ENCODE data around the gene ARHGAP32.

The ARHGAP32 gene

GRCh38 chr11:129192150-129192549, at the start of gene ARHGAP32:
Gene ARHGAP32, minus strand, starts transcription at chr11:129192325. Its CDS starts 127 bp downstream, at chr11:129192198.
- Histone ChIP-seq H3K27ac (no peak within 1 kb of the TSS), H3K9ac (no peak within 1 kb of the TSS), H4K20me1 (no peaks in the 10 kb centered on the region), H3K27me3 (no peaks in the 10 kb centered on the region), H3K36me3 (no peaks in the 10 kb centered on the region), H3K4me1 (peaks cover 0 to 11% (median 9%) of the 10 kb centered on the region in 10 experiments; a peak in 14 of 20 replicates), H3K9me3 (replicated peaks in 1 of 11) (peaks cover 0 to 10% (median 0%) of the 10 kb centered on the region in 11 experiments; a peak in 9 of 22 replicates), H3K4me2 (no peak within 1 kb of the TSS), H3K4me3 (no peak within 1 kb of the TSS)
- TF ChIP-seq Cebpa-rat (IDR thresholded peaks at IDR 0.05): no peak

- no peaks in the 10 kb centered on the region for H3K4me1 ChIP-seq
- no peak overlapping the region for H3K27ac ChIP-seq
- H3K9me3 ChIP-seq (replicated peaks in 1 of 11): peaks cover 0 to 14% (median 0%) of the 10 kb centered on the region in 11 experiments; a peak in 4 of 22 replicates
- no peaks in the 10 kb centered on the region; a peak in 1 of 22 replicates for H4K20me1 ChIP-seq
- H3K27me3 ChIP-seq: no peaks in the 10 kb centered on the region
- no peak overlapping the region for H3K4me3 ChIP-seq
- no peak overlapping the region for H3K4me2 ChIP-seq
- TF ChIP-seq Cebpa-rat (IDR thresholded peaks at IDR 0.05): no peak
- peaks cover 0 to 15% (median 0%) of the 10 kb centered on the region in 11 experiments; a peak in 3 of 22 replicates for H3K36me3 ChIP-seq
- H3K9ac ChIP-seq: no peak overlapping the region
These were observed 47.1 kb upstream of the ARHGAP32 start for GRCh38 chr11:129239207-129239606.

- H3K4me2 ChIP-seq: no peak overlapping the region
- no peaks in the 10 kb centered on the region for H3K27me3 ChIP-seq
- no peaks in the 10 kb centered on the region; a peak in 1 of 22 replicates for H4K20me1 ChIP-seq
- H3K9me3 ChIP-seq (replicated peaks in 1 of 11): peaks cover 0 to 6% (median 0%) of the 10 kb centered on the region in 11 experiments; a peak in 4 of 22 replicates
- H3K9ac ChIP-seq: no peak overlapping the region
- no peaks in the 10 kb centered on the region for H3K4me1 ChIP-seq
- no peak overlapping the region for H3K27ac ChIP-seq
- peaks cover 0 to 15% (median 0%) of the 10 kb centered on the region in 11 experiments; a peak in 2 of 22 replicates for H3K36me3 ChIP-seq
- no peak overlapping the region for H3K4me3 ChIP-seq
- TF ChIP-seq Cebpa-rat (IDR thresholded peaks at IDR 0.05): no peak
These were observed 45.9 kb upstream of the ARHGAP32 start for GRCh38 chr11:129237880-129238638.

GRCh38 chr11:129237456-129237855, 45.3 kb upstream of the ARHGAP32 start:
- Histone ChIP-seq H3K9ac (no peak overlapping the region), H3K36me3 (peaks cover 0 to 15% (median 0%) of the 10 kb centered on the region in 11 experiments; a peak in 2 of 22 replicates), H3K9me3 (replicated peaks in 1 of 11) (peaks cover 0 to 6% (median 0%) of the 10 kb centered on the region in 11 experiments; a peak in 3 of 22 replicates), H4K20me1 (no peaks in the 10 kb centered on the region; a peak in 1 of 22 replicates), H3K27ac (no peak overlapping the region), H3K4me3 (no peak overlapping the region), H3K4me2 (no peak overlapping the region), H3K27me3 (no peaks in the 10 kb centered on the region), H3K4me1 (no peaks in the 10 kb centered on the region)
- TF ChIP-seq Cebpa-rat (IDR thresholded peaks at IDR 0.05): no peak

- H3K4me2 ChIP-seq: no peak overlapping the region
These were observed 44.7 kb upstream of the ARHGAP32 start for GRCh38 chr11:129236850-129237249.

GRCh38 chr11:129234978-129235377, 42.9 kb upstream of the ARHGAP32 start:
- Histone ChIP-seq H4K20me1 (no peaks in the 10 kb centered on the region; a peak in 1 of 22 replicates), H3K27me3 (no peaks in the 10 kb centered on the region), H3K36me3 (peaks cover 0 to 15% (median 0%) of the 10 kb centered on the region in 11 experiments; a peak in 2 of 22 replicates), H3K27ac (no peak overlapping the region), H3K4me1 (no peaks in the 10 kb centered on the region), H3K4me2 (no peak overlapping the region), H3K4me3 (no peak overlapping the region), H3K9me3 (replicated peaks in 1 of 11) (peaks cover 0 to 6% (median 0%) of the 10 kb centered on the region in 11 experiments; a peak in 3 of 22 replicates), H3K9ac (no peak overlapping the region)
- no peak for TF ChIP-seq Cebpa-rat (IDR thresholded peaks at IDR 0.05)

More at GRCh38 chr11:129236850-129237249, 44.7 kb upstream of the ARHGAP32 start:
- Histone ChIP-seq H3K27me3 (no peaks in the 10 kb centered on the region), H3K4me1 (no peaks in the 10 kb centered on the region), H4K20me1 (no peaks in the 10 kb centered on the region; a peak in 1 of 22 replicates), H3K4me3 (no peak overlapping the region), H3K36me3 (peaks cover 0 to 15% (median 0%) of the 10 kb centered on the region in 11 experiments; a peak in 2 of 22 replicates), H3K27ac (no peak overlapping the region), H3K9me3 (replicated peaks in 1 of 11) (peaks cover 0 to 6% (median 0%) of the 10 kb centered on the region in 11 experiments; a peak in 3 of 22 replicates), H3K9ac (no peak overlapping the region)
- TF ChIP-seq Cebpa-rat (IDR thresholded peaks at IDR 0.05): no peak

GRCh38 chr11:129230006-129230405, 37.9 kb upstream of the ARHGAP32 start:
- Histone ChIP-seq H3K4me2 (no peak overlapping the region), H3K4me1 (no peaks in the 10 kb centered on the region), H3K36me3 (peaks cover 0 to 10% (median 0%) of the 10 kb centered on the region in 11 experiments; a peak in 3 of 22 replicates), H3K4me3 (no peak overlapping the region), H3K27me3 (no peaks in the 10 kb centered on the region), H3K27ac (no peak overlapping the region), H3K9me3 (replicated peaks in 1 of 11) (peaks cover 20 to 37% (median 28%) of the 10 kb centered on the region in 11 experiments), H3K9ac (no peak overlapping the region), H4K20me1 (no peaks in the 10 kb centered on the region)
- no peak for TF ChIP-seq Cebpa-rat (IDR thresholded peaks at IDR 0.05)

GRCh38 chr11:129226207-129226798, 34.2 kb upstream of the ARHGAP32 start:
- Histone ChIP-seq H3K36me3 (peaks cover 0 to 10% (median 0%) of the 10 kb centered on the region in 11 experiments; a peak in 3 of 22 replicates), H3K4me1 (no peaks in the 10 kb centered on the region), H3K4me3 (no peak overlapping the region), H4K20me1 (peaks cover 0 to 4% (median 0%) of the 10 kb centered on the region in 11 experiments; a peak in 1 of 22 replicates), H3K9ac (no peak overlapping the region), H3K9me3 (replicated peaks in 1 of 11) (peaks cover 24 to 43% (median 30%) of the 10 kb centered on the region in 11 experiments), H3K4me2 (no peak overlapping the region), H3K27ac (no peak overlapping the region), H3K27me3 (no peaks in the 10 kb centered on the region)
- TF ChIP-seq Cebpa-rat (IDR thresholded peaks at IDR 0.05): no peak

GRCh38 chr11:129225190-129225589, 33.1 kb upstream of the ARHGAP32 start:
- Histone ChIP-seq H3K4me2 (no peak overlapping the region), H4K20me1 (peaks cover 0 to 4% (median 0%) of the 10 kb centered on the region in 11 experiments; a peak in 1 of 22 replicates), H3K27me3 (no peaks in the 10 kb centered on the region), H3K9me3 (replicated peaks in 1 of 11) (peaks cover 24 to 43% (median 30%) of the 10 kb centered on the region in 11 experiments), H3K4me3 (no peak overlapping the region), H3K4me1 (no peaks in the 10 kb centered on the region), H3K9ac (no peak overlapping the region), H3K36me3 (peaks cover 0 to 10% (median 0%) of the 10 kb centered on the region in 11 experiments; a peak in 3 of 22 replicates), H3K27ac (no peak overlapping the region)
- TF ChIP-seq Cebpa-rat (IDR thresholded peaks at IDR 0.05): no peak
